Endothelial cell of umbilical vein (primary cell): ENCODE data around the gene INTS2. TPM values are rescaled to one million over a fixed set of nuclear protein-coding genes. Genes with fewer than 3 reads are reported as not detected.

Experiments
- BruUV-seq: library from RNA; stranded (reverse); fragments of 400-500 nt; replicated peaks from 2 replicates; lab custom pipeline; 2021; lab: Mats Ljungman, UMichigan
- CTCF ChIA-PET: fragments of 300-600, 350-600 bp; sonication (Branson Sonifier 250); formaldehyde crosslinking; loops from one replicate; lab custom pipeline; 2021; ENCODE audit warnings: antibody characterized with exemption, inconsistent platforms; lab: Charles Lee
- POLR2A ChIA-PET: fragments of 300-600, 350-600 bp; sonication (Branson Sonifier 250); formaldehyde crosslinking; loops from one replicate; lab custom pipeline; 2021; ENCODE audit warnings: antibody characterized with exemption, inconsistent platforms; lab: Charles Lee
- DNase-seq: peaks from one replicate; pipeline ENCODE4 v3.0.0-alpha.2; 2011; ENCODE audit warnings: low read depth, low spot score
- FAIRE-seq: peaks from 2 replicates; lab custom pipeline; 2011; peaks lifted over from hg19 to GRCh38; lab: Jason Lieb, UNC
- H2AFZ ChIP-seq: 2 replicates; pipeline ENCODE4 v1.6.0; 2012; ENCODE audit warnings: low read depth, low read length, control low read depth, inconsistent platforms
- H3K27ac ChIP-seq: 2 replicates; pipeline ENCODE4 v1.5.1; 2011; ENCODE audit warnings: low read depth, mild to moderate bottlenecking, control low read depth, low read length, moderate library complexity; ENCODE audit not compliant: insufficient read depth
- H3K27me3 ChIP-seq, 2 experiments: 2 replicates each; pipeline versions ENCODE4 v1.6.0 to v1.6.1; 2011; ENCODE audit warnings: low read length in 2 of 2, mixed read lengths in 1 of 2; ENCODE audit not compliant: control insufficient read depth in 2 of 2, insufficient read depth in 2 of 2
- H3K36me3 ChIP-seq, 2 experiments: 2 replicates in 1 of 2; 3 replicates in 1 of 2; pipeline ENCODE4 v1.5.1; 2011; ENCODE audit warnings: low read length in 2 of 2, mild to moderate bottlenecking in 1 of 2, moderate library complexity in 1 of 2; ENCODE audit not compliant: control insufficient read depth in 2 of 2, insufficient read depth in 2 of 2; ENCODE audit errors: extremely low read depth in 1 of 2
- H3K4me1 ChIP-seq: 3 replicates; pipeline ENCODE4 v1.5.1; 2011; ENCODE audit warnings: mild to moderate bottlenecking, low read length; ENCODE audit not compliant: control insufficient read depth, insufficient read depth; ENCODE audit errors: extremely low read depth
- H3K4me2 ChIP-seq: 2 replicates; pipeline ENCODE4 v1.6.1; 2011; ENCODE audit warnings: low read length, control low read depth, mixed read lengths; ENCODE audit not compliant: insufficient read depth
- H3K4me3 ChIP-seq, 3 experiments: fragments of 200-600 bp in 1 of 3; sonication (generic), shearing (Covaris generic) in 1 of 3; replicated peaks in 1 of 3; 2 replicates each; pipeline ENCODE4 v1.5.1; 2011 to 2016; ENCODE audit warnings: control low read depth in 3 of 3, low read length in 3 of 3, mild to moderate bottlenecking in 2 of 3, inconsistent platforms in 1 of 3, low read depth in 1 of 3, moderate library complexity in 1 of 3; ENCODE audit not compliant: insufficient read depth in 1 of 3
- H3K79me2 ChIP-seq: 2 replicates; pipeline ENCODE4 v1.6.0; 2012; ENCODE audit warnings: low read length, inconsistent platforms; ENCODE audit not compliant: control insufficient read depth, insufficient read depth
- H3K9ac ChIP-seq: replicated peaks from 2 replicates; pipeline ENCODE3; 2011; ENCODE audit warnings: low read length, control low read depth; ENCODE audit not compliant: insufficient read depth; ENCODE audit errors: extremely low read depth
- H3K9me1 ChIP-seq: replicated peaks from 3 replicates; pipeline ENCODE4 v1.6.0; 2011; ENCODE audit warnings: mild to moderate bottlenecking, low read length; ENCODE audit not compliant: control insufficient read depth, insufficient read depth; ENCODE audit errors: extremely low read depth
- H3K9me3 ChIP-seq: replicated peaks from 2 replicates; pipeline ENCODE4 v1.5.1; 2012; ENCODE audit warnings: low read length, inconsistent platforms; ENCODE audit not compliant: control insufficient read depth, insufficient read depth
- H4K20me1 ChIP-seq: replicated peaks from 2 replicates; pipeline ENCODE3; 2011; ENCODE audit warnings: mild to moderate bottlenecking, low read length; ENCODE audit not compliant: control insufficient read depth, insufficient read depth; ENCODE audit errors: extremely low read depth
- EZH2 ChIP-seq: IDR thresholded peaks from 2 replicates; pipeline ENCODE4 v1.6.1; 2012; ENCODE audit warnings: borderline replicate concordance, low read depth, mild to moderate bottlenecking, moderate library complexity, low read length, inconsistent platforms; ENCODE audit not compliant: severe bottlenecking
- FOS ChIP-seq: IDR thresholded peaks from 2 replicates; pipeline ENCODE4 v1.6.1; 2011; ENCODE audit warnings: mild to moderate bottlenecking, low read length, moderate library complexity, borderline replicate concordance; ENCODE audit not compliant: insufficient read depth
- GATA2 ChIP-seq: IDR thresholded peaks from 2 replicates; pipeline ENCODE4 v1.7.0; 2011; ENCODE audit warnings: low read depth, mild to moderate bottlenecking, moderate library complexity, mixed read lengths, low read length; ENCODE audit not compliant: insufficient read length, insufficient read depth
- JUN ChIP-seq: IDR thresholded peaks from 2 replicates; pipeline ENCODE4 v1.6.1; 2011; ENCODE audit warnings: borderline replicate concordance, low read depth; ENCODE audit not compliant: insufficient read length, insufficient read depth
- MYC ChIP-seq: IDR thresholded peaks from one replicate; pipeline ENCODE4 v1.6.1; 2011; ENCODE audit warnings: mild to moderate bottlenecking, low read depth, low read length
- POLR2A ChIP-seq: IDR thresholded peaks from 2 replicates; pipeline ENCODE4 v1.6.1; 2012; ENCODE audit warnings: low read depth, mild to moderate bottlenecking, control low read depth, low read length
- POLR2AphosphoS5 ChIP-seq: IDR thresholded peaks from 2 replicates; pipeline ENCODE4 v1.6.1; 2012; ENCODE audit warnings: low read depth, mild to moderate bottlenecking, control low read depth, low read length, moderate library complexity; ENCODE audit not compliant: insufficient read depth
- dilution Hi-C: fragments of 300-500 bp; cut with MboI; formaldehyde crosslinking; loops from one replicate; pipeline ENCODE4 v1.15.0; 2019; ENCODE audit warnings: low sequenced_read_pairs; ENCODE audit not compliant: extremely low pct_ligation_motif_present
- intact Hi-C: fragments of 100-400 bp; cut with micrococcal nuclease; formaldehyde crosslinking; loops from one replicate; pipeline ENCODE4 v1.10.0; 2022
- polyA plus RNA-seq, 4 experiments: library from polyadenylated mRNA; depleted of rRNA in 3 of 4; stranded (reverse) in 3 of 4; unstranded in 1 of 4; fragments of >200 nt; gene quantifications; 2 replicates each; pipeline versions ENCODE4 v1.2.1 to v1.2.3, GENCODE V29; 2011 to 2012; ENCODE audit warnings: missing spikeins in 1 of 4
- total RNA-seq: library from RNA; stranded (reverse); gene quantifications from 2 replicates; pipeline ENCODE4 v1.2.3, GENCODE V29; 2021
- TF ChIP-seq, protein P1 (sequence below), 2 donors: IDR thresholded peaks; 1 replicate in 1 of 2; 2 replicates in 1 of 2; pipeline ENCODE4 v1.5.1; 2011; ENCODE audit warnings: low read length in 2 of 2, mild to moderate bottlenecking in 2 of 2, moderate library complexity in 2 of 2, control low read depth in 1 of 2, inconsistent platforms in 1 of 2, low read depth in 1 of 2; ENCODE audit not compliant: insufficient read depth in 1 of 2; ENCODE audit errors: extremely low read depth in 1 of 2
- TF ChIP-seq, protein P2 (sequence below): IDR thresholded peaks from 2 replicates; pipeline ENCODE4 v1.6.1; 2011; ENCODE audit not compliant: insufficient read depth, insufficient read length

INTS2 gene
- total and polyA plus RNA-seq, 2 donors (not counting 3 experiments of a cell fraction or from before 2014, with no cell fraction given): 6.2 to 13.4 TPM

DNA sequence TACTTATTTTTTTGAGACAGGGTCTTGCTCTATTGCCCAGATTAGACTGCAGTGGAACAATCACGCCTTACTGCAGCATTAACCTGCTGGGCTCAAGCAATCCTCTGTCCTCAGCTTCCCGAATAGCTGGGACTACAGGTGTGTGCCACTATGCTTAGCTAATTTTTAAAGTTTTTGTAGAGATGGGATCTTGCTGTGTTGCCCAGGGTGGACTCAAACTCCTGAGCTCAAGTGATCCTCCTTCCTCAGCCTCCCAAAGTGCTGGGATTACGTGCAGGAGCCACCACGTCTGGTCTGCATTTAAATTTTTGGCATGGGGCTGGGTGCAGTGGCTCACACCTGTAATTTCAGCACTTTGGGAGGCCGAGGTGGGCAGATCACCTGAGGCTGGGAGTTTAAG lies 41.0 kb upstream of the INTS2 start:
- no peak for FAIRE-seq
- TF ChIP-seq, protein P1, sequence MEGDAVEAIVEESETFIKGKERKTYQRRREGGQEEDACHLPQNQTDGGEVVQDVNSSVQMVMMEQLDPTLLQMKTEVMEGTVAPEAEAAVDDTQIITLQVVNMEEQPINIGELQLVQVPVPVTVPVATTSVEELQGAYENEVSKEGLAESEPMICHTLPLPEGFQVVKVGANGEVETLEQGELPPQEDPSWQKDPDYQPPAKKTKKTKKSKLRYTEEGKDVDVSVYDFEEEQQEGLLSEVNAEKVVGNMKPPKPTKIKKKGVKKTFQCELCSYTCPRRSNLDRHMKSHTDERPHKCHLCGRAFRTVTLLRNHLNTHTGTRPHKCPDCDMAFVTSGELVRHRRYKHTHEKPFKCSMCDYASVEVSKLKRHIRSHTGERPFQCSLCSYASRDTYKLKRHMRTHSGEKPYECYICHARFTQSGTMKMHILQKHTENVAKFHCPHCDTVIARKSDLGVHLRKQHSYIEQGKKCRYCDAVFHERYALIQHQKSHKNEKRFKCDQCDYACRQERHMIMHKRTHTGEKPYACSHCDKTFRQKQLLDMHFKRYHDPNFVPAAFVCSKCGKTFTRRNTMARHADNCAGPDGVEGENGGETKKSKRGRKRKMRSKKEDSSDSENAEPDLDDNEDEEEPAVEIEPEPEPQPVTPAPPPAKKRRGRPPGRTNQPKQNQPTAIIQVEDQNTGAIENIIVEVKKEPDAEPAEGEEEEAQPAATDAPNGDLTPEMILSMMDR (IDR thresholded peaks at IDR 0.05; ENCODE audit: extremely low read depth in 1 of 2, insufficient read depth in 1 of 2, low read depth in 1 of 2, low read length in 2 of 2): no peak
- TF ChIP-seq FOS: no peak
- TF ChIP-seq, protein P2, sequence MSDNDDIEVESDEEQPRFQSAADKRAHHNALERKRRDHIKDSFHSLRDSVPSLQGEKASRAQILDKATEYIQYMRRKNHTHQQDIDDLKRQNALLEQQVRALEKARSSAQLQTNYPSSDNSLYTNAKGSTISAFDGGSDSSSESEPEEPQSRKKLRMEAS: no peak
- no peak for TF ChIP-seq EZH2
- TF ChIP-seq MYC: no peak
- TF ChIP-seq JUN: no peak
- no peak for TF ChIP-seq GATA2
- no peak for TF ChIP-seq POLR2AphosphoS5
- no peak for TF ChIP-seq POLR2A
- dilution Hi-C loops (no loop called here), intact Hi-C loops (no loop called here)
- no peaks in the 10 kb centered on the region for H3K9me3 ChIP-seq
- H4K20me1 ChIP-seq: no peaks in the 10 kb centered on the region
- no peak overlapping the region for H3K4me3 ChIP-seq
- no peaks in the 10 kb centered on the region for H3K4me1 ChIP-seq
- H3K4me2 ChIP-seq: no peak overlapping the region
- no peak for DNase-seq
- ChIA-PET POLR2A (no interaction called here), CTCF (no interaction called here)
- peaks cover 1% of the 10 kb centered on the region for H3K79me2 ChIP-seq
- no TSS peak for BruUV-seq
- no peak overlapping the region for H3K9ac ChIP-seq
- no peaks in the 10 kb centered on the region for H3K27me3 ChIP-seq
- H3K27ac ChIP-seq: no peak overlapping the region
- no peaks in the 10 kb centered on the region for H3K9me1 ChIP-seq
- peaks cover 13% of the 10 kb centered on the region in 2 experiments for H3K36me3 ChIP-seq
- H2AFZ ChIP-seq: no peak overlapping the region
